Muscle layer of colon (tissue), 2 donors: ENCODE measurements around the gene ZNF606.

ENCODE experiments used
- H3K27ac ChIP-seq: one replicate; pipeline ENCODE4 v1.7.0; 2013; ENCODE audit warnings: low read depth, mild to moderate bottlenecking, low read length, moderate library complexity
- H3K27me3 ChIP-seq, 2 donors: one replicate each; pipeline ENCODE4 v1.7.0; 2013; ENCODE audit warnings: low read length in 2 of 2, mild to moderate bottlenecking in 2 of 2; ENCODE audit not compliant: insufficient read depth in 2 of 2, control insufficient read depth in 1 of 2
- H3K36me3 ChIP-seq: one replicate; pipeline ENCODE4 v1.7.0; 2013; ENCODE audit warnings: mild to moderate bottlenecking, low read length; ENCODE audit not compliant: insufficient read depth
- H3K4me1 ChIP-seq: one replicate; pipeline ENCODE4 v1.7.0; 2013; ENCODE audit warnings: mild to moderate bottlenecking, low read length; ENCODE audit not compliant: insufficient read depth
- H3K4me3 ChIP-seq, 2 donors: one replicate each; pipeline ENCODE4 v1.7.0; 2013; ENCODE audit warnings: low read length in 2 of 2, low read depth in 1 of 2, mild to moderate bottlenecking in 1 of 2, moderate library complexity in 1 of 2
- H3K9ac ChIP-seq: one replicate; pipeline ENCODE4 v1.7.0; 2013; ENCODE audit warnings: low read length
- H3K9me3 ChIP-seq: one replicate; pipeline ENCODE4 v1.7.0; 2013; ENCODE audit warnings: mild to moderate bottlenecking, low read length
- donor health status: abdominal sarcoma.
- donor health status: Adenocarcinoma of cecum.

The ZNF606 gene

GRCh38 chr19:58037927-58038687 is 35.5 kb upstream of the ZNF606 start:
- Histone ChIP-seq H3K9me3 (no peaks in the 10 kb centered on the region), H3K27me3 (peaks cover 0 to 10% of the 10 kb centered on the region in 2 donors), H3K4me1 (no peaks in the 10 kb centered on the region), H3K4me3 (no peak overlapping the region), H3K9ac (no peak overlapping the region), H3K27ac (no peak overlapping the region), H3K36me3 (no peaks in the 10 kb centered on the region)

DNA sequence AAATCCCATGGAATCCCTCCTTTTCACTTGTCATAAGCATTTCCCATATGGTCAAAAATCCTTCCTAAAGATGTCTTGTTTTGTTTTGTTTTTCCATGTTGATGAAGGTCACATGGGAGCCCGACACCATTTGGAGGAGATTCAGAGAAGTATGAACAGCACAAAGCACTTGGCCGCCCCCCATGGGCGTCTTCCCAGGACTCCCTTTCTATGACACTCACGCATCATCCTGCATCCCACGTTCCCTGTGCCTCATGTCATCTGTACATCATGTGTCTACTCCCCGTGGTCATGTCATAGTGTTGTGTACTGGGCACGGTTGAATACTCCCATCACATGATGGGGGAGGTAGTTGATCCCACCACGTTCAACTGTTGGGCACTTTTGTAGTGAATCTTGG is 33.2 kb upstream of the ZNF606 start:
- H3K27ac ChIP-seq, result no peak overlapping the region
- H3K9me3 ChIP-seq, result no peaks in the 10 kb centered on the region
- peaks cover 0 to 12% of the 10 kb centered on the region in 2 donors for H3K27me3 ChIP-seq
- H3K4me3 ChIP-seq, result no peak overlapping the region
- H3K4me1 ChIP-seq, result no peaks in the 10 kb centered on the region
- no peak overlapping the region for H3K9ac ChIP-seq
- H3K36me3 ChIP-seq, result no peaks in the 10 kb centered on the region

DNA sequence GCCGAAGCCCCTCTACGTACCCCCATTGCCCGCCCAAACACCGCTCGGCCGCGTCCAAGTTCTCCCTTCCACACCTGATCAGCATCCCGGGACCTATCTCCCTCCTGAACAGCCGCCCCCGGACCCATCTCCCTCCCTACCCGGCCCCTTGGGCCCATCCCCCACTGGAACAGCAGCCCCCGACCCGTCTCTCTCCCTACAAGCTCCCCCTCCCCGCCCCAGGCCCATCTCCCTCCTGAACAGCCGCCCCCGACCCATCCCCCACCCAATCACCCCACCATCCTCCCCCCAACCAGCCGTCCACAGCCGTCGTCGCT is 31.8 kb upstream of the ZNF606 start:
- H3K9me3 ChIP-seq, result no peaks in the 10 kb centered on the region
- no peak overlapping the region for H3K9ac ChIP-seq
- no peaks in the 10 kb centered on the region for H3K36me3 ChIP-seq
- H3K27me3 ChIP-seq, result peaks cover 0 to 12% of the 10 kb centered on the region in 2 donors
- no peak overlapping the region for H3K4me3 ChIP-seq
- no peaks in the 10 kb centered on the region for H3K4me1 ChIP-seq
- no peak overlapping the region for H3K27ac ChIP-seq

- Histone ChIP-seq H3K4me3 (peak within 1 kb of the TSS in 1 of 2 donors; percentile 27), H3K4me1 (no peaks in the 10 kb centered on the region), H3K36me3 (no peaks in the 10 kb centered on the region), H3K27me3 (peaks cover 0 to 12% of the 10 kb centered on the region in 2 donors), H3K9ac (no peak within 1 kb of the TSS), H3K9me3 (no peaks in the 10 kb centered on the region), H3K27ac (no peak within 1 kb of the TSS)
Observed at GRCh38 chr19:58033741-58034476, 31.3 kb upstream of the ZNF606 start, which contains the start of gene ZSCAN1. TSS of gene ZSCAN1 (plus strand) at chr19:58034025. CDS start at chr19:58037837, 3,812 bp downstream.

- Histone ChIP-seq H3K4me3 (no peak overlapping the region), H3K4me1 (no peaks in the 10 kb centered on the region), H3K27me3 (no peaks in the 10 kb centered on the region), H3K9ac (no peak overlapping the region), H3K9me3 (no peaks in the 10 kb centered on the region), H3K36me3 (no peaks in the 10 kb centered on the region), H3K27ac (no peak overlapping the region)
Observed at GRCh38 chr19:58024661-58025060, 22.0 kb upstream of the ZNF606 start.

- H3K27me3 ChIP-seq, result no peaks in the 10 kb centered on the region
- H3K4me1 ChIP-seq, result no peaks in the 10 kb centered on the region
- no peak overlapping the region for H3K27ac ChIP-seq
- H3K4me3 ChIP-seq, result no peak overlapping the region
- H3K36me3 ChIP-seq, result no peaks in the 10 kb centered on the region
- H3K9me3 ChIP-seq, result no peaks in the 10 kb centered on the region
- H3K9ac ChIP-seq, result no peak overlapping the region
Observed at GRCh38 chr19:58022283-58022660, 19.7 kb upstream of the ZNF606 start.

DNA sequence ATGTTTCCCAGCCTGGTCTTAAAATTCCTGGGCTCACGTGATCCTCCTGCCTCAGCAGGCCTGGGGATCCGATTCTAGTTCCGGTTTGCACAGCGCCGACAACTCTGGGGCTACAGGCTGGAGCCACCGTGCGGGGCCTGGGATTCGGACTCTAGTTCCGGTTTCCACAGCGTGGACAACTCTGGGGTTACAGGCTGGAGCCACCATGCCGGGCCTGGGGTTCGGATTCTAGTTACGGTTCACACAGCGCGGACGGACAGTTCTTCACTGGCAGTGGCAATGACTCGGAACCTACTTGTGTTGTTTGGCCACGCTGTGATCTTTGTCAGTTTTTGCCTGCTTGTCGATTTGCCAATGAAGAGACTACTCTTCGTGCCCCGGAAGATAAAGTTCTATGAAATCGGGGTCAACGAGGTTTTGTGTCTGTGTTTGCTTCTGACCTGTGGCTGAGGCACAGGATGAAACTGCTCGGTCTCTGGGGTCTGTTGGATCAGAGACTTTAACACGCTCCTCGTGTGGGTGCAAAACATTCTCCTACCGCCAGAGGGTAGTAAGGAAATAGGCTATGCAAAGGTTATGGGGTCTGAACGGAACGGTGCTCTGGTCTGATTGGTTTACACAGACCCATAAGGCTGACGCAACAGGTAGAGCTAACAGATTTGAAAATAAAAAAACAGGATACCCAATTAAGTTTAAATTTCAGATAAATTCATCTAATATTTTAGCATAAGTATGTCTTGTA is 19.1 kb upstream of the ZNF606 start:
- Histone ChIP-seq H3K9ac (no peak overlapping the region), H3K9me3 (no peaks in the 10 kb centered on the region), H3K36me3 (no peaks in the 10 kb centered on the region), H3K27me3 (no peaks in the 10 kb centered on the region), H3K27ac (no peak overlapping the region), H3K4me1 (no peaks in the 10 kb centered on the region), H3K4me3 (no peak overlapping the region)

DNA sequence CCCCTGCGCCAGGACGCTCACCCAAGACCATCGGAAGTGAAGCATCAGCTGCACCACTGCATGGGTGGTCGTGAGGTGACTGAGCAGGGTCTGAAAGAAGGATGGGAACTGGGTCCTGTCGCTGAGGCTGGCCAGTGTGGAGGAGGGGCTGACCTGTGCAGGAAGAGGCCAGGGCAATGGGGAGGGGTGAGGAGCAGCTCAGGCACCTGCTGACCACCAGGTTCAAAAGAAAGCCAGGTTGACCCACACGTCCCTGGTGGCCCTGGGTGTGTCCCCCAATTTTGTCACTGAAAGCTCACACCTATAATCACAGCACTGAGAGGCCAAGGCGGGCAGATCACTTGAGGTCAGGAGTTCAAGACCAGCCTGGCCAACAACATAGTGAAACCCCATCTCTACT is 17.5 kb upstream of the ZNF606 start:
- Histone ChIP-seq H3K9me3 (no peaks in the 10 kb centered on the region), H3K27me3 (no peaks in the 10 kb centered on the region), H3K27ac (no peak overlapping the region), H3K9ac (no peak overlapping the region), H3K4me1 (no peaks in the 10 kb centered on the region), H3K4me3 (no peak overlapping the region), H3K36me3 (no peaks in the 10 kb centered on the region)

- Histone ChIP-seq H3K27me3 (no peaks in the 10 kb centered on the region), H3K36me3 (no peaks in the 10 kb centered on the region), H3K9me3 (peaks cover 4% of the 10 kb centered on the region), H3K9ac (no peak overlapping the region), H3K27ac (no peak overlapping the region), H3K4me1 (no peaks in the 10 kb centered on the region), H3K4me3 (no peak overlapping the region)
Observed at GRCh38 chr19:58014141-58014540, 11.5 kb upstream of the ZNF606 start.

DNA sequence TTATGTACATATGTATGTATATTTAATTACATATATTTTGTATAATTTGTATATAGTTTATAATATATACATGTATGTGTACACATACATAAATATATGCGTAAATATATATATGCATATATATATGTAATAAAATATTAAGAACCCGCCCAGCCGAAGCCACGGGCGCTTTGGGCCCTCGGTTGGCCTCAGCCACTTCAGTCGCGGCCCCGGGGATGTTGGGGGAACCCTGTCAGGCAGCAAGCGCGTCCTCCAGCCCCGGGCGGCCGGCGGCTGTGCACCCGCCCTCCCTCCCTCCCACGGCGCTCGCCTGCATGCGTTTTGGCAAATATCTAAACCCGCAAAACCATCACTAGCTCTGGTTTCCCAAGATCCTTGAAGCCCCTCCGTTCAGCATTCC is 7.9 kb upstream of the ZNF606 start:
- Histone ChIP-seq H3K27ac (no peak overlapping the region), H3K4me3 (no peak overlapping the region), H3K9me3 (peaks cover 16% of the 10 kb centered on the region)

DNA sequence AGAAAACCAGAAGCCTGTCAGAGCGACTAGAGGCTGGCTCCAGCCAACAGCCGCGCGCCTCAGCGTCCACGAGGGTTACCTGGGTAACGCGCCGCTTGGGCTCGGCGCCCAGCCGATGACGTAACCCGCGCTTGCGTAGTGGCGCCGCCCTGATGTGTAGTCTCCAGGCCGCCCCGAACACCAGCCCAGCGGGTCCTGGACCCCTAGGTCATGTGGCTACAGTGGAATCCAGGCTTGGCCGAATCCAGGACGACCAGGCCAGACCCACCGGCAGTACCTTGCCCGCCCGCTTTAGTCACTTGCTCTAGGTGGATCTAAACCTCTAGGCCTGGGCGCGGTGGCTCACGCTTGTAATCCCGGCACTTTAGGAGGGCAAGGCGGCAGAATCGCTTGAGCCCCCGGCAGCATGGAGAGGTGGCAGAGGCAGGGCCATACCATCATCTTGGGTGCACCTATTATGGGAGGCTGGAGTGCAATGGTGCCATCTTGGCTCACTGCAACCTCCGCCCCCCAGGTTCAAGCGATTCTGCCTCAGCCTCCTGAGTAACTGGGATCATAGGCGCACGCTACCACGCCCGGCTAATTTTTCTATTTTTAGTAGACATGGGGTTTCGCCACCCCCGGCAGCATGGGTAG is 7.2 kb upstream of the ZNF606 start:
- Histone ChIP-seq H3K27ac (no peak overlapping the region), H3K36me3 (peaks cover 14% of the 10 kb centered on the region), H3K4me3 (peak overlapping the region; percentile 17 to 32), H3K9ac (no peak overlapping the region), H3K9me3 (peaks cover 22% of the 10 kb centered on the region), H3K27me3 (no peaks in the 10 kb centered on the region), H3K4me1 (no peaks in the 10 kb centered on the region)

More for the DNA sequence above, 7.9 kb upstream of the ZNF606 start:
- H3K27me3 ChIP-seq, result no peaks in the 10 kb centered on the region
- H3K9ac ChIP-seq, result no peak overlapping the region
- no peaks in the 10 kb centered on the region for H3K4me1 ChIP-seq
- H3K36me3 ChIP-seq, result peaks cover 7% of the 10 kb centered on the region
